ENCODE results near the gene SLC6A16.

Gene SLC6A16

DNA sequence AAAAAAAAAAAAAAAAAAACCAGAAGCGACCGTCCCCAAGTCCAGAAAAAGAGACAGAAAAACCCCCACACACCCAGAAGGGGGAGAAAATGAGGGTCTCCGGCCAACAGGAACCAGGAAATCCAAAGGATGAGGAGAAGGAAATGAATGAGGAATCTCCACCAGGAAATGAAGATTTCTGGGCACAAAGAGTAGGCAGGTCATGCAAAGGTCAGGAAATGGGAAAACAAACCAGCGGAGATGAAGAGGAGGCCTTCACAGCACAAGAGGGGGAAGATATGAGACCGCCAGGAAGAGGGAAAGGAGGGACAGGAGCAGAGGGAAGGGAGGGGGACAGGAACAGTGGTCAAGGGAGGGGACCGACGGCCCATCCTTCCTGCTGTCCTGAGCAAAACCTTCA lies 31.4 kb upstream of the SLC6A16 start:
- H3F3A ChIP-seq (ENCODE audit: low read depth), result no peaks in the 10 kb centered on the region
- no peak overlapping the region for H3K9ac ChIP-seq (ENCODE audit: low read depth, low read length, poor library complexity, severe bottlenecking)
- H3K4me3 ChIP-seq (ENCODE audit: low read length, poor library complexity, severe bottlenecking), result no peak overlapping the region
- H3K9me3 ChIP-seq (ENCODE audit: insufficient read depth, low read depth, low read length), result no peaks in the 10 kb centered on the region
- no peaks in the 10 kb centered on the region for H3K9me2 ChIP-seq (replicated peaks; ENCODE audit: low read depth, low read length)
- H3K36me3 ChIP-seq (ENCODE audit: insufficient read depth, low read length), result no peaks in the 10 kb centered on the region
- no peak overlapping the region for H2AFZ ChIP-seq (ENCODE audit: low read length)
- H3K4me1 ChIP-seq (ENCODE audit: insufficient read depth, low read length, poor library complexity, severe bottlenecking), result peaks cover 9% of the 10 kb centered on the region
- no peak overlapping the region for H3K4me2 ChIP-seq (ENCODE audit: low read depth, low read length, poor library complexity, severe bottlenecking)
- no peaks in the 10 kb centered on the region for H4K20me1 ChIP-seq (ENCODE audit: insufficient read depth, low read length, poor library complexity, severe bottlenecking)
- H3K27me3 ChIP-seq (ENCODE audit: insufficient read depth, low read length, poor library complexity, severe bottlenecking), result no peaks in the 10 kb centered on the region
- TF ChIP-seq EZH2phosphoT487 (IDR thresholded peaks at IDR 0.05; ENCODE audit: borderline replicate concordance), result no peak
- TF ChIP-seq, protein P1, sequence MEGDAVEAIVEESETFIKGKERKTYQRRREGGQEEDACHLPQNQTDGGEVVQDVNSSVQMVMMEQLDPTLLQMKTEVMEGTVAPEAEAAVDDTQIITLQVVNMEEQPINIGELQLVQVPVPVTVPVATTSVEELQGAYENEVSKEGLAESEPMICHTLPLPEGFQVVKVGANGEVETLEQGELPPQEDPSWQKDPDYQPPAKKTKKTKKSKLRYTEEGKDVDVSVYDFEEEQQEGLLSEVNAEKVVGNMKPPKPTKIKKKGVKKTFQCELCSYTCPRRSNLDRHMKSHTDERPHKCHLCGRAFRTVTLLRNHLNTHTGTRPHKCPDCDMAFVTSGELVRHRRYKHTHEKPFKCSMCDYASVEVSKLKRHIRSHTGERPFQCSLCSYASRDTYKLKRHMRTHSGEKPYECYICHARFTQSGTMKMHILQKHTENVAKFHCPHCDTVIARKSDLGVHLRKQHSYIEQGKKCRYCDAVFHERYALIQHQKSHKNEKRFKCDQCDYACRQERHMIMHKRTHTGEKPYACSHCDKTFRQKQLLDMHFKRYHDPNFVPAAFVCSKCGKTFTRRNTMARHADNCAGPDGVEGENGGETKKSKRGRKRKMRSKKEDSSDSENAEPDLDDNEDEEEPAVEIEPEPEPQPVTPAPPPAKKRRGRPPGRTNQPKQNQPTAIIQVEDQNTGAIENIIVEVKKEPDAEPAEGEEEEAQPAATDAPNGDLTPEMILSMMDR (conservative IDR thresholded peaks at IDR 0.05; ENCODE audit: low read length), result no peak
- H3K79me2 ChIP-seq (ENCODE audit: insufficient read depth, low read length), result no peaks in the 10 kb centered on the region

DNA sequence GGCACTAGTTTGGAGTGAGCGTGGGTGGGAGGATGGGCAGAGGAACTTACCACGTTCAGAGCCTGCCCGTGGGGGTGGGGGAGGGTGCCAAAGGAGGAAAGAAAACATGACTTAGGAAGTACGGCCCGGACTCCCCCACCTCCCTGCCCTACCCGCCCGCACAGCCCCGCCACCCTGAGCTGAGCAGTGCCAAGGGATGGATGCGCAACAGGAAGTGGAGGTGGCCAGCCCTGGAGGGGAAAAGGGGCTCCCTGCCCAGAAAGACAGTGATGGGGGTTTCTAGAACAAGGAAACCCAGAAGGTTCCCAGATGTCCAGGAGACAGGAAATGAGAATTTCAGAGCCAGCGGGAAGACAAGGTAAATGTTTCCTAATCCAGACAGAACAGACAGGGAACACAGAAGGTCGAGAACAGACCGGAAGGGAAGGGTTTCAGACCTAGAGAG lies 30.9 kb upstream of the SLC6A16 start:
- TF ChIP-seq, protein P1 (conservative IDR thresholded peaks at IDR 0.05; ENCODE audit: low read length), result no peak
- TF ChIP-seq EZH2phosphoT487 (IDR thresholded peaks at IDR 0.05; ENCODE audit: borderline replicate concordance), result no peak

DNA sequence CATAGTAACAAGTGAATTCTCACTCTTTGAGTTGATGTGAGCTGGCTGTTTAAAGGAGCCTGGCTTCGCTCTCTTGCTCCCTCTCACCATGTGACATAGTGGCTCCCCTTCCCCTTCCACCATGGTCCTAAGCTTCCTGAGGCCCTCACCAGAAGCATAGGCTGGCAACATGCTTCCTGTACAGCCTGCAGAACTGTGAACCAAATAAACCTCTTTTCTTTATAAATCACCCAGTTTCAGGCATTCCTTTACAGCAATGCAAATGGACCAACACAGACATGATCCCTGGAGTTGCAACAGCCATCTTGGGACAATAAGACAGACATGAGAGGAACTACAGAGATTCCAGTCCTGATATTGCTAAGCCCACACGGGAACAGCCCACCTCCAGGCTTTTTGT lies 24.6 kb upstream of the SLC6A16 start:
- H3K9ac ChIP-seq (ENCODE audit: low read depth, low read length, poor library complexity, severe bottlenecking), result no peak overlapping the region
- TF ChIP-seq, protein P1 (conservative IDR thresholded peaks at IDR 0.05; ENCODE audit: low read length), result no peak
- no peak for TF ChIP-seq EZH2phosphoT487 (IDR thresholded peaks at IDR 0.05; ENCODE audit: borderline replicate concordance)
- H3K4me3 ChIP-seq (ENCODE audit: low read length, poor library complexity, severe bottlenecking), result no peak overlapping the region
- no peaks in the 10 kb centered on the region for H3K4me1 ChIP-seq (ENCODE audit: insufficient read depth, low read length, poor library complexity, severe bottlenecking)
- no peaks in the 10 kb centered on the region for H3K36me3 ChIP-seq (ENCODE audit: insufficient read depth, low read length)
- H3K27me3 ChIP-seq (ENCODE audit: insufficient read depth, low read length, poor library complexity, severe bottlenecking), result no peaks in the 10 kb centered on the region
- no peaks in the 10 kb centered on the region for H3K79me2 ChIP-seq (ENCODE audit: insufficient read depth, low read length)
- H2AFZ ChIP-seq (ENCODE audit: low read length), result no peak overlapping the region
- no peak overlapping the region for H3K4me2 ChIP-seq (ENCODE audit: low read depth, low read length, poor library complexity, severe bottlenecking)
- H3K9me3 ChIP-seq (ENCODE audit: insufficient read depth, low read depth, low read length), result no peaks in the 10 kb centered on the region
- no peaks in the 10 kb centered on the region for H3F3A ChIP-seq (ENCODE audit: low read depth)
- no peaks in the 10 kb centered on the region for H3K9me2 ChIP-seq (replicated peaks; ENCODE audit: low read depth, low read length)
- no peaks in the 10 kb centered on the region for H4K20me1 ChIP-seq (ENCODE audit: insufficient read depth, low read length, poor library complexity, severe bottlenecking)

More for the DNA sequence above, 30.9 kb upstream of the SLC6A16 start:
- no peak overlapping the region for H3K9ac ChIP-seq (ENCODE audit: low read depth, low read length, poor library complexity, severe bottlenecking)
- no peaks in the 10 kb centered on the region for H3K79me2 ChIP-seq (ENCODE audit: insufficient read depth, low read length)
- H3K9me2 ChIP-seq (replicated peaks; ENCODE audit: low read depth, low read length), result no peaks in the 10 kb centered on the region
- no peaks in the 10 kb centered on the region for H3K27me3 ChIP-seq (ENCODE audit: insufficient read depth, low read length, poor library complexity, severe bottlenecking)
- H4K20me1 ChIP-seq (ENCODE audit: insufficient read depth, low read length, poor library complexity, severe bottlenecking), result no peaks in the 10 kb centered on the region
- H2AFZ ChIP-seq (ENCODE audit: low read length), result no peak overlapping the region
- no peak overlapping the region for H3K4me3 ChIP-seq (ENCODE audit: low read length, poor library complexity, severe bottlenecking)
- H3K4me1 ChIP-seq (ENCODE audit: insufficient read depth, low read length, poor library complexity, severe bottlenecking), result peaks cover 9% of the 10 kb centered on the region
- H3K9me3 ChIP-seq (ENCODE audit: insufficient read depth, low read depth, low read length), result no peaks in the 10 kb centered on the region
- no peaks in the 10 kb centered on the region for H3F3A ChIP-seq (ENCODE audit: low read depth)
- H3K4me2 ChIP-seq (ENCODE audit: low read depth, low read length, poor library complexity, severe bottlenecking), result no peak overlapping the region
- H3K36me3 ChIP-seq (ENCODE audit: insufficient read depth, low read length), result no peaks in the 10 kb centered on the region
